Immature natural killer cell (primary cell): ENCODE measurements around the gene CCDC197. TPM values are rescaled to one million over a fixed set of nuclear protein-coding genes. Genes with fewer than 3 reads are reported as not detected.
A peak's percentile ranks its signal among the peaks of the same experiment; 100 is the strongest.

Source experiments
- DNase-seq, 3 donors: peaks; one replicate each; pipeline ENCODE4 v3.0.0; 2022; ENCODE audit warnings: mixed read lengths in 1 of 3
- H3K27ac Mint-ChIP-seq, 6 donors: one replicate each; pipeline ENCODE4 v1.8.0; 2020; ENCODE audit warnings: mixed read lengths in 6 of 6, mild to moderate bottlenecking in 5 of 6, inconsistent platforms in 4 of 6, moderate library complexity in 3 of 6
- H3K27me3 Mint-ChIP-seq, 3 donors: one replicate each; pipeline ENCODE4 v1.8.0; 2020 to 2021; ENCODE audit warnings: low read depth in 3 of 3, mild to moderate bottlenecking in 3 of 3, mixed read lengths in 3 of 3, moderate library complexity in 3 of 3, inconsistent platforms in 1 of 3
- H3K36me3 Mint-ChIP-seq, 3 donors: one replicate each; pipeline ENCODE4 v1.8.0; 2020; ENCODE audit warnings: mixed read lengths in 3 of 3, inconsistent platforms in 2 of 3, mild to moderate bottlenecking in 2 of 3
- H3K4me1 Mint-ChIP-seq, 2 donors: one replicate each; pipeline ENCODE4 v1.8.0; 2020; ENCODE audit warnings: inconsistent platforms in 2 of 2, mild to moderate bottlenecking in 2 of 2, mixed read lengths in 2 of 2, moderate library complexity in 1 of 2
- H3K4me3 Mint-ChIP-seq, 5 donors: one replicate each; pipeline ENCODE4 v1.8.0; 2020; ENCODE audit warnings: mild to moderate bottlenecking in 5 of 5, mixed read lengths in 5 of 5, inconsistent platforms in 3 of 5, moderate library complexity in 3 of 5
- H3K9me3 Mint-ChIP-seq, 6 donors: one replicate each; pipeline ENCODE4 v1.8.0; 2020; ENCODE audit warnings: mild to moderate bottlenecking in 6 of 6, mixed read lengths in 6 of 6, inconsistent platforms in 4 of 6, moderate library complexity in 3 of 6
- polyA plus RNA-seq, 3 donors: library from polyadenylated mRNA; unstranded; fragments of 300-500 nt; fragmentation: Illumina TruSeq; gene quantifications; one replicate each; pipeline ENCODE4 v1.2.3, GENCODE V29; 2021

Gene CCDC197
- polyA plus RNA-seq, 3 donors from 2014 or later, result not detected

GRCh38 chr14:94034886-94035285 is 37.8 kb downstream of the CCDC197 start:
- Mint-ChIP-seq H3K4me1 (peaks cover 0 to 2% of the 10 kb centered on the region in 2 donors), H3K27ac (no peak overlapping the region), H3K9me3 (no peaks in the 10 kb centered on the region), H3K27me3 (peaks cover 1 to 4% (median 1%) of the 10 kb centered on the region in 3 donors), H3K36me3 (no peaks in the 10 kb centered on the region), H3K4me3 (no peak overlapping the region)
- DNase-seq, result no peak

- H3K27ac Mint-ChIP-seq, result peak overlapping the region in 1 of 6 donors; percentile 4
- H3K27me3 Mint-ChIP-seq, result peaks cover 0 to 1% (median 1%) of the 10 kb centered on the region in 3 donors
- peak; percentile 67 to 73 (median 70) for DNase-seq
- no peak overlapping the region for H3K4me3 Mint-ChIP-seq
- peaks cover 0 to 2% of the 10 kb centered on the region in 2 donors for H3K4me1 Mint-ChIP-seq
- no peaks in the 10 kb centered on the region for H3K9me3 Mint-ChIP-seq
- no peaks in the 10 kb centered on the region for H3K36me3 Mint-ChIP-seq
These were observed 39.4 kb downstream of the CCDC197 start for GRCh38 chr14:94036313-94037167.

- H3K9me3 Mint-ChIP-seq, result no peaks in the 10 kb centered on the region
- peaks cover 0 to 2% (median 0%) of the 10 kb centered on the region in 3 donors for H3K27me3 Mint-ChIP-seq
- peaks cover 0 to 2% of the 10 kb centered on the region in 2 donors for H3K4me1 Mint-ChIP-seq
- H3K4me3 Mint-ChIP-seq, result no peak overlapping the region
- no peak overlapping the region for H3K27ac Mint-ChIP-seq
- DNase-seq, result no peak
- no peaks in the 10 kb centered on the region for H3K36me3 Mint-ChIP-seq
These were observed 40.9 kb downstream of the CCDC197 start for GRCh38 chr14:94037954-94038353.

- H3K9me3 Mint-ChIP-seq, result no peaks in the 10 kb centered on the region
- no peak for DNase-seq
- H3K4me3 Mint-ChIP-seq, result no peak overlapping the region
- no peak overlapping the region for H3K27ac Mint-ChIP-seq
- peaks cover 0 to 2% of the 10 kb centered on the region in 2 donors for H3K4me1 Mint-ChIP-seq
- no peaks in the 10 kb centered on the region for H3K36me3 Mint-ChIP-seq
- H3K27me3 Mint-ChIP-seq, result peaks cover 0 to 5% (median 3%) of the 10 kb centered on the region in 3 donors
These were observed 41.4 kb downstream of the CCDC197 start for GRCh38 chr14:94038510-94038909.

GRCh38 chr14:94038921-94039629 is 42.0 kb downstream of the CCDC197 start:
- Mint-ChIP-seq H3K9me3 (no peaks in the 10 kb centered on the region), H3K27ac (no peak overlapping the region), H3K27me3 (peaks cover 0 to 5% (median 3%) of the 10 kb centered on the region in 3 donors)

GRCh38 chr14:94040247-94040646 is 43.1 kb downstream of the CCDC197 start:
- H3K27ac Mint-ChIP-seq, result no peak overlapping the region
- H3K9me3 Mint-ChIP-seq, result no peaks in the 10 kb centered on the region

More at GRCh38 chr14:94038921-94039629, 42.0 kb downstream of the CCDC197 start:
- Mint-ChIP-seq H3K36me3 (no peaks in the 10 kb centered on the region), H3K4me1 (peaks cover 0 to 4% of the 10 kb centered on the region in 2 donors), H3K4me3 (no peak overlapping the region)
- no peak for DNase-seq

GRCh38 chr14:94040796-94041195 is 43.7 kb downstream of the CCDC197 start:
- Mint-ChIP-seq H3K27me3 (peaks cover 2 to 5% (median 3%) of the 10 kb centered on the region in 3 donors), H3K36me3 (peaks cover 0 to 7% (median 6%) of the 10 kb centered on the region in 3 donors), H3K4me3 (no peak overlapping the region), H3K4me1 (peaks cover 0 to 4% of the 10 kb centered on the region in 2 donors), H3K9me3 (no peaks in the 10 kb centered on the region), H3K27ac (no peak overlapping the region)
- no peak for DNase-seq

More at GRCh38 chr14:94040247-94040646, 43.1 kb downstream of the CCDC197 start:
- Mint-ChIP-seq H3K36me3 (peaks cover 0 to 5% (median 3%) of the 10 kb centered on the region in 3 donors), H3K4me1 (peaks cover 0 to 4% of the 10 kb centered on the region in 2 donors), H3K27me3 (peaks cover 2 to 5% (median 3%) of the 10 kb centered on the region in 3 donors), H3K4me3 (no peak overlapping the region)
- DNase-seq, result no peak

- peaks cover 0 to 2% of the 10 kb centered on the region in 2 donors for H3K4me1 Mint-ChIP-seq
- H3K27me3 Mint-ChIP-seq, result peaks cover 2 to 5% (median 3%) of the 10 kb centered on the region in 3 donors
- DNase-seq, result no peak
- peak overlapping the region in 1 of 6 donors; percentile 0 for H3K27ac Mint-ChIP-seq
- H3K36me3 Mint-ChIP-seq, result peaks cover 0 to 7% (median 6%) of the 10 kb centered on the region in 3 donors
- no peaks in the 10 kb centered on the region for H3K9me3 Mint-ChIP-seq
- no peak overlapping the region for H3K4me3 Mint-ChIP-seq
These were observed 44.6 kb downstream of the CCDC197 start for GRCh38 chr14:94041551-94042346.

GRCh38 chr14:94042433-94043091 is 45.5 kb downstream of the CCDC197 start:
- Mint-ChIP-seq H3K27me3 (peaks cover 2 to 5% (median 3%) of the 10 kb centered on the region in 3 donors), H3K36me3 (peaks cover 0 to 7% (median 6%) of the 10 kb centered on the region in 3 donors), H3K9me3 (no peaks in the 10 kb centered on the region), H3K4me1 (peaks cover 0 to 2% of the 10 kb centered on the region in 2 donors), H3K27ac (no peak overlapping the region), H3K4me3 (no peak overlapping the region)
- DNase-seq, result no peak

- no peak for DNase-seq
- Mint-ChIP-seq H3K4me1 (peaks cover 0 to 2% of the 10 kb centered on the region in 2 donors), H3K27me3 (peaks cover 2 to 5% (median 3%) of the 10 kb centered on the region in 3 donors), H3K36me3 (peaks cover 4 to 12% (median 11%) of the 10 kb centered on the region in 3 donors), H3K27ac (no peak overlapping the region), H3K4me3 (no peak overlapping the region), H3K9me3 (no peaks in the 10 kb centered on the region)
These were observed 46.1 kb downstream of the CCDC197 start for GRCh38 chr14:94043111-94043755.

- Mint-ChIP-seq H3K27me3 (peaks cover 2 to 5% (median 3%) of the 10 kb centered on the region in 3 donors), H3K4me1 (peaks cover 0 to 2% of the 10 kb centered on the region in 2 donors), H3K9me3 (no peaks in the 10 kb centered on the region), H3K4me3 (no peak overlapping the region), H3K27ac (no peak overlapping the region), H3K36me3 (peaks cover 7 to 14% (median 13%) of the 10 kb centered on the region in 3 donors)
- no peak for DNase-seq
These were observed 46.8 kb downstream of the CCDC197 start for GRCh38 chr14:94043756-94044475.
